Lung (tissue), 12 donors: ENCODE results near the gene PTGFR. TPM values are rescaled to one million over a fixed set of nuclear protein-coding genes. Genes with fewer than 3 reads are reported as not detected.

ENCODE experiments used
- ATAC-seq: fragments of 200-7000 bp; cut with Tn5 transposase; one replicate; pipeline ENCODE4 v1.9.1; 2020; ENCODE audit warnings: moderate number of reproducible peaks; ENCODE audit not compliant: insufficient read depth, low FRiP score
- DNase-seq, 3 donors: peaks; one replicate each; pipeline ENCODE4 v3.0.0-alpha.2; 2013 to 2017
- H3K27ac ChIP-seq, 2 donors: one replicate each; pipeline ENCODE4 v1.5.1; 2013; ENCODE audit warnings: mild to moderate bottlenecking in 2 of 2, moderate library complexity in 2 of 2, control low read depth in 1 of 2, inconsistent platforms in 1 of 2, low read depth in 1 of 2, low read length in 1 of 2
- H3K27me3 ChIP-seq, 3 donors: one replicate each; pipeline ENCODE4 v1.5.1; 2013; ENCODE audit warnings: low read length in 2 of 3; ENCODE audit not compliant: control insufficient read depth in 3 of 3, insufficient read depth in 3 of 3
- H3K36me3 ChIP-seq, 4 donors: one replicate each; pipeline ENCODE4 v1.5.1; 2013; ENCODE audit warnings: low read length in 4 of 4, mild to moderate bottlenecking in 1 of 4, moderate library complexity in 1 of 4; ENCODE audit not compliant: control insufficient read depth in 4 of 4, insufficient read depth in 4 of 4
- H3K4me1 ChIP-seq, 5 donors: one replicate each; pipeline ENCODE4 v1.5.1; 2013; ENCODE audit warnings: low read length in 5 of 5, mild to moderate bottlenecking in 2 of 5, moderate library complexity in 1 of 5; ENCODE audit not compliant: control insufficient read depth in 5 of 5, insufficient read depth in 5 of 5
- H3K4me3 ChIP-seq: one replicate; pipeline ENCODE4 v1.5.1; 2013; ENCODE audit warnings: mild to moderate bottlenecking, control low read depth, moderate library complexity
- H3K9ac ChIP-seq, 2 donors: one replicate each; pipeline ENCODE4 v1.5.1; 2013; ENCODE audit warnings: low read length in 2 of 2, control low read depth in 1 of 2; ENCODE audit not compliant: insufficient read depth in 1 of 2
- H3K9me3 ChIP-seq, 4 donors: one replicate each; pipeline ENCODE4 v1.5.1; 2013; ENCODE audit warnings: low read length in 3 of 4, mild to moderate bottlenecking in 1 of 4, moderate library complexity in 1 of 4; ENCODE audit not compliant: control insufficient read depth in 4 of 4, insufficient read depth in 3 of 4
- WGBS, 2 donors: extraction: QIAGEN DNeasy Blood & Tissue Kit; methylation state at CpG; one replicate each; pipeline ENCODE4 v1.1.7; 2013; 5-methylcytosine and 5-hydroxymethylcytosine counted together
- polyA plus RNA-seq, 2 donors: library from polyadenylated mRNA; stranded (reverse); fragments of 200-250 nt; gene quantifications; one replicate each; pipeline ENCODE4 v1.2.1, GENCODE V29; 2013
- total RNA-seq, 2 donors: library from RNA; depleted of rRNA in 1 of 2; stranded (reverse); fragments of >200 nt in 1 of 2; gene quantifications; one replicate each; pipeline ENCODE4 v1.2.1, GENCODE V29; 2014 to 2021
- TF ChIP-seq, protein P1 (sequence below): IDR thresholded peaks from 2 replicates; pipeline ENCODE4 v1.5.1; 2012; ENCODE audit warnings: mild to moderate bottlenecking; ENCODE audit errors: control extremely low read depth, extremely low read depth
- donor health status: control.
- donor health status: control.
- donor health status: Bipolar disorder and iron deficiency.
- donor health status: healthy.
- donor health status: DM: yes; HTN: yes; CAD: no.

PTGFR gene
- total and polyA plus RNA-seq, 4 donors = 0.68 to 4.8 (median 2.9) TPM

DNA sequence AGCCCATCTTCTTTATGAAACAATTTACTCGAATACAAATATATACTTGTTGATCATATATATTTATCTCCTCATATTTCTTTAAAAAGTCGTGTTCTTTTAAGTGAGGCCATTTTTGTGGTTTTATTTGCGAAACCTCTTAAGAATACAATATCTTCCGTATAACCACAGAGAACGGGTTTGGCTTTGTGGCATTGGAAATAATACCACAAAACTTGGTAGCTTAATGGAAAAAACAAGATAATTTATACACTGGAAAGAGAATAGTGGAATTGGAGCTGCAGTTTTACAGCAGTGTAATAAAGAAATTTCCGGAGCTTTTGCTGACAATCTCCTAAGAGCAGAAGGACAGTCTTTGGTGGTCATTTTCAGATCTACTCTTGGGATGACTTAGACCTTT lies 29.4 kb downstream of the PTGFR start:
- TF ChIP-seq, protein P1, sequence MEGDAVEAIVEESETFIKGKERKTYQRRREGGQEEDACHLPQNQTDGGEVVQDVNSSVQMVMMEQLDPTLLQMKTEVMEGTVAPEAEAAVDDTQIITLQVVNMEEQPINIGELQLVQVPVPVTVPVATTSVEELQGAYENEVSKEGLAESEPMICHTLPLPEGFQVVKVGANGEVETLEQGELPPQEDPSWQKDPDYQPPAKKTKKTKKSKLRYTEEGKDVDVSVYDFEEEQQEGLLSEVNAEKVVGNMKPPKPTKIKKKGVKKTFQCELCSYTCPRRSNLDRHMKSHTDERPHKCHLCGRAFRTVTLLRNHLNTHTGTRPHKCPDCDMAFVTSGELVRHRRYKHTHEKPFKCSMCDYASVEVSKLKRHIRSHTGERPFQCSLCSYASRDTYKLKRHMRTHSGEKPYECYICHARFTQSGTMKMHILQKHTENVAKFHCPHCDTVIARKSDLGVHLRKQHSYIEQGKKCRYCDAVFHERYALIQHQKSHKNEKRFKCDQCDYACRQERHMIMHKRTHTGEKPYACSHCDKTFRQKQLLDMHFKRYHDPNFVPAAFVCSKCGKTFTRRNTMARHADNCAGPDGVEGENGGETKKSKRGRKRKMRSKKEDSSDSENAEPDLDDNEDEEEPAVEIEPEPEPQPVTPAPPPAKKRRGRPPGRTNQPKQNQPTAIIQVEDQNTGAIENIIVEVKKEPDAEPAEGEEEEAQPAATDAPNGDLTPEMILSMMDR = no peak
- ATAC-seq = no peak
- no peak overlapping the region for H3K27ac ChIP-seq

GRCh38 chr1:78520843-78521242 lies 30.1 kb downstream of the PTGFR start:
- Histone ChIP-seq H3K36me3 (no peaks in the 10 kb centered on the region), H3K4me3 (no peak overlapping the region), H3K9ac (no peak overlapping the region), H3K27me3 (no peaks in the 10 kb centered on the region), H3K27ac (no peak overlapping the region), H3K9me3 (no peaks in the 10 kb centered on the region), H3K4me1 (no peaks in the 10 kb centered on the region)
- TF ChIP-seq, protein P1 = no peak
- DNase-seq (peak in 1 of 3 donors; percentile 1), ATAC-seq (no peak)
- 88 to 91% methylated on average over 3 of the region's 3 CpGs for WGBS, 2 donors

More for the DNA sequence above, 29.4 kb downstream of the PTGFR start:
- no peaks in the 10 kb centered on the region for H3K4me1 ChIP-seq
- WGBS, 2 donors = 78 to 79% methylated on average over 6 of the region's 6 CpGs
- H3K9ac ChIP-seq = no peak overlapping the region
- H3K4me3 ChIP-seq = no peak overlapping the region
- H3K9me3 ChIP-seq = no peaks in the 10 kb centered on the region
- no peaks in the 10 kb centered on the region for H3K27me3 ChIP-seq
- H3K36me3 ChIP-seq = no peaks in the 10 kb centered on the region
- DNase-seq = no peak

DNA sequence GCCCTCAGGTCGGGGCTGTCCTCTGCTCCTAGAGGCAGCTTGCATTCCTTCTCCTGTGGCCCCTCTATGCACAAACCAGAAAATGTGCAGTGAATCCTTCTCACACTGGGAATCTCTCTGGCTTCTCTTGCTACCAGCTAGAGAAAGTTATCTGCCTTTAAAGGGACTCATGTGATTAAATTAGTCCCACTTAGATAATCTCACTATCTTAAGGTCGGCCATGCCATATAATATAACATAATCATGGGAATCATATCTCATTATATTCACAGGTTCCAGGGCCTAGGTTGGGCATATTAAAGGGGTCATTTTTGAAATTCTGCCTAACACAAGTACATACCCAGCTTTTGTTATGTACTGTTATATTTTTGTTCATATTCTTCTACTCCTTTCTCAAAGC lies 31.4 kb downstream of the PTGFR start:
- Histone ChIP-seq H3K27ac (no peak overlapping the region), H3K36me3 (no peaks in the 10 kb centered on the region), H3K4me1 (no peaks in the 10 kb centered on the region), H3K9me3 (no peaks in the 10 kb centered on the region), H3K4me3 (no peak overlapping the region), H3K27me3 (no peaks in the 10 kb centered on the region), H3K9ac (no peak overlapping the region)
- 70 to 82% methylated on average over 2 of the region's 2 CpGs for WGBS, 2 donors
- ATAC-seq = no peak
- TF ChIP-seq, protein P1 = no peak
- DNase-seq = no peak

GRCh38 chr1:78526496-78526895 lies 35.7 kb downstream of the PTGFR start:
- ATAC-seq (no peak), DNase-seq (no peak)
- Histone ChIP-seq H3K36me3 (no peaks in the 10 kb centered on the region), H3K4me3 (no peak overlapping the region), H3K27me3 (no peaks in the 10 kb centered on the region), H3K27ac (no peak overlapping the region), H3K9ac (no peak overlapping the region), H3K9me3 (no peaks in the 10 kb centered on the region), H3K4me1 (no peaks in the 10 kb centered on the region)
- TF ChIP-seq, protein P1 = no peak
- 57 to 65% methylated on average over 2 of the region's 2 CpGs for WGBS, 2 donors
